Nephron (organoid): ENCODE results near the gene KPNA5.

Experiments
- H3K27ac Mint-ChIP-seq, 3 experiments: 2 replicates each; pipeline ENCODE4 v1.8.0; 2020; ENCODE audit warnings: mixed read lengths in 3 of 3, mild to moderate bottlenecking in 2 of 3, moderate library complexity in 1 of 3
- H3K27me3 Mint-ChIP-seq: 2 replicates; pipeline ENCODE4 v1.8.0; 2021; ENCODE audit warnings: low read depth, mild to moderate bottlenecking, moderate library complexity, mixed read lengths
- H3K36me3 Mint-ChIP-seq: 2 replicates; pipeline ENCODE4 v1.8.0; 2020; ENCODE audit warnings: low read depth, mixed read lengths
- H3K4me1 Mint-ChIP-seq: 2 replicates; pipeline ENCODE4 v1.8.0; 2020; ENCODE audit warnings: mixed read lengths
- H3K4me3 Mint-ChIP-seq, 3 experiments: 2 replicates each; pipeline ENCODE4 v1.8.0; 2020; ENCODE audit warnings: mild to moderate bottlenecking in 3 of 3, mixed read lengths in 3 of 3, moderate library complexity in 2 of 3
- H3K9me3 Mint-ChIP-seq: 2 replicates; pipeline ENCODE4 v1.8.0; 2020; ENCODE audit warnings: mixed read lengths
- TF ChIP-seq, protein P1 (sequence below), 3 experiments: fragments of 200-600 bp; sonication (generic); IDR thresholded peaks; one replicate each; pipeline ENCODE4 v1.5.0; 2021; ENCODE audit warnings: antibody characterized with exemption in 3 of 3; ENCODE audit not compliant: unreplicated experiment in 3 of 3

The KPNA5 gene

GRCh38 chr6:116680880-116681672 lies at the start of gene KPNA5:
TSS of gene KPNA5 (plus strand) at chr6:116681211. CDS start at chr6:116681335, 124 bp downstream.
- Mint-ChIP-seq H3K4me3 (peak within 1 kb of the TSS; percentile 96 to 97 (median 97)), H3K9me3 (no peaks in the 10 kb centered on the region), H3K27me3 (no peaks in the 10 kb centered on the region), H3K4me1 (peaks cover 28% of the 10 kb centered on the region), H3K36me3 (peaks cover 18% of the 10 kb centered on the region), H3K27ac (peak within 1 kb of the TSS; percentile 96 to 99 (median 97))
- TF ChIP-seq, protein P1, sequence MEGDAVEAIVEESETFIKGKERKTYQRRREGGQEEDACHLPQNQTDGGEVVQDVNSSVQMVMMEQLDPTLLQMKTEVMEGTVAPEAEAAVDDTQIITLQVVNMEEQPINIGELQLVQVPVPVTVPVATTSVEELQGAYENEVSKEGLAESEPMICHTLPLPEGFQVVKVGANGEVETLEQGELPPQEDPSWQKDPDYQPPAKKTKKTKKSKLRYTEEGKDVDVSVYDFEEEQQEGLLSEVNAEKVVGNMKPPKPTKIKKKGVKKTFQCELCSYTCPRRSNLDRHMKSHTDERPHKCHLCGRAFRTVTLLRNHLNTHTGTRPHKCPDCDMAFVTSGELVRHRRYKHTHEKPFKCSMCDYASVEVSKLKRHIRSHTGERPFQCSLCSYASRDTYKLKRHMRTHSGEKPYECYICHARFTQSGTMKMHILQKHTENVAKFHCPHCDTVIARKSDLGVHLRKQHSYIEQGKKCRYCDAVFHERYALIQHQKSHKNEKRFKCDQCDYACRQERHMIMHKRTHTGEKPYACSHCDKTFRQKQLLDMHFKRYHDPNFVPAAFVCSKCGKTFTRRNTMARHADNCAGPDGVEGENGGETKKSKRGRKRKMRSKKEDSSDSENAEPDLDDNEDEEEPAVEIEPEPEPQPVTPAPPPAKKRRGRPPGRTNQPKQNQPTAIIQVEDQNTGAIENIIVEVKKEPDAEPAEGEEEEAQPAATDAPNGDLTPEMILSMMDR (IDR thresholded peaks at IDR 0.05; ENCODE audit: unreplicated experiment in 3 of 3) = no peak

DNA sequence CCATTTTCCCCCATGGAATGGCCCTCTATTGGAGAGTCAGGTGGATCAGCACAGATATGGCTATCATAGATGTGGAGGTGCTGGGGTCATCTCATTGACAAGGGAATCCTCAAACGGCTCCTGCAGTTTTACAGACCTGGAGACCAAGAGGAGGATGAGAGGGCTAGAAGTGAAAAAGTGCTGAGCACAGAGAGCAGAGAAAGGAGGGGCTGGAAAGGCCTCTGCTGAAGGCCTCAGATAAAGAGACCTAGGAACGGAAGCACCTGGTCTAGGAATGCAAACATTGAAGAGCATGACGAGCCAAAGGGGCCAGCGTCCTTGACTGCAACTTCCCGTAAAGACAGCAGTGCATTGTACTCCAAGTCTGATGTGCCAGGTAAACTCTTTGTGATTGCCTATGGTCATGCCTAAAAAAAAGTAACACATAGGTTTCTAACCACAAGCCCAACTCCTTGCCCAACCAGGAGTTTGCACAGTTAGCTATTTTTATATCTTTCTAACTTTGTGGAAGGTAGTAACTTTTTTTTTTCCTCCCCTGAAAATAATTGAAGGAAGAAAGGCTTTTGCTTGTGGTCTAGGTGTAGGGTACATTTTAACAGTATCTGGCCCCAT lies 49.5 kb upstream of the KPNA5 start:
- H3K4me3 Mint-ChIP-seq = no peak overlapping the region
- H3K27ac Mint-ChIP-seq = no peak overlapping the region
- H3K36me3 Mint-ChIP-seq = peaks cover 6% of the 10 kb centered on the region
- TF ChIP-seq, protein P1 (IDR thresholded peaks at IDR 0.05; ENCODE audit: unreplicated experiment in 3 of 3) = no peak
- H3K4me1 Mint-ChIP-seq = no peaks in the 10 kb centered on the region
- H3K9me3 Mint-ChIP-seq = no peaks in the 10 kb centered on the region
- H3K27me3 Mint-ChIP-seq = no peaks in the 10 kb centered on the region

- H3K9me3 Mint-ChIP-seq = no peaks in the 10 kb centered on the region
Observed at GRCh38 chr6:116633685-116634084, 47.3 kb upstream of the KPNA5 start.

GRCh38 chr6:116648156-116648555 lies 32.9 kb upstream of the KPNA5 start:
- Mint-ChIP-seq H3K4me1 (peaks cover 4% of the 10 kb centered on the region), H3K9me3 (peaks cover 3% of the 10 kb centered on the region), H3K27me3 (no peaks in the 10 kb centered on the region), H3K36me3 (peaks cover 43% of the 10 kb centered on the region), H3K4me3 (no peak overlapping the region), H3K27ac (peak overlapping the region; percentile 10 to 50 (median 44))
- TF ChIP-seq, protein P1 (IDR thresholded peaks at IDR 0.05; ENCODE audit: unreplicated experiment in 3 of 3) = no peak

More at GRCh38 chr6:116633685-116634084, 47.3 kb upstream of the KPNA5 start:
- Mint-ChIP-seq H3K36me3 (peaks cover 22% of the 10 kb centered on the region), H3K27ac (no peak overlapping the region), H3K4me1 (no peaks in the 10 kb centered on the region), H3K27me3 (no peaks in the 10 kb centered on the region), H3K4me3 (no peak overlapping the region)
- TF ChIP-seq, protein P1 (IDR thresholded peaks at IDR 0.05; ENCODE audit: unreplicated experiment in 3 of 3) = no peak

DNA sequence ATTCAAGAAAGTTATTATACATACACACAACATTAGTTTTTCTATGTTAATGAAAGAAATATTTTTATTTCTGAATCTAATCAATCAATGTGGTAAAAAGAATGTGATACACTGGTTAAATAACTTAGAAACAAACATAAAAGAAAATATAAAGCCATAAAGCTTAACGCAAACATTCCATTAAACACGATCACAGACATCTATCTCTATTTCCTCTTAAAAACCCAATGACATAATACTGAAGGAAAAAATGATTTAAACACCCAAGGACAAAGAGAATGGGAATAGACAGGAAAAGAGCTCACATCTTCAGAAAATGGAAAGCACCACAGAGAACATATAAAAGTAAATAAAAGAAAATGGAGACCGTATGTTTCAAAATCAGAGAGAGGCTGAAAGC lies 31.9 kb upstream of the KPNA5 start:
- H3K4me1 Mint-ChIP-seq = peaks cover 4% of the 10 kb centered on the region
- H3K27me3 Mint-ChIP-seq = no peaks in the 10 kb centered on the region
- peak overlapping the region in 1 of 3 experiments; percentile 45 for H3K27ac Mint-ChIP-seq
- TF ChIP-seq, protein P1 (IDR thresholded peaks at IDR 0.05; ENCODE audit: unreplicated experiment in 3 of 3) = no peak
- H3K4me3 Mint-ChIP-seq = no peak overlapping the region
- H3K9me3 Mint-ChIP-seq = peaks cover 3% of the 10 kb centered on the region
- peaks cover 36% of the 10 kb centered on the region for H3K36me3 Mint-ChIP-seq
